Neural crest cell (in vitro differentiated cells): ENCODE data around the gene KCNMB2. TPM values are rescaled to one million over a fixed set of nuclear protein-coding genes. Genes with fewer than 3 reads are reported as not detected.

ENCODE experiments used
- DNase-seq: peaks from one replicate; pipeline ENCODE4 v3.0.0; 2021; ENCODE audit warnings: low read depth, mixed read lengths, low spot score
- H3K27ac Mint-ChIP-seq: one replicate; pipeline ENCODE4 v1.8.0; 2021; ENCODE audit warnings: mild to moderate bottlenecking, mixed read lengths; ENCODE audit not compliant: unreplicated experiment
- H3K27me3 Mint-ChIP-seq: 2 replicates; pipeline ENCODE4 v1.8.0; 2021; ENCODE audit warnings: low read depth, mild to moderate bottlenecking, mixed read lengths
- H3K36me3 Mint-ChIP-seq: 2 replicates; pipeline ENCODE4 v1.8.0; 2021; ENCODE audit warnings: low read depth, mild to moderate bottlenecking, mixed read lengths
- H3K4me1 Mint-ChIP-seq: 2 replicates; pipeline ENCODE4 v1.8.0; 2021; ENCODE audit warnings: mixed read lengths
- H3K4me3 Mint-ChIP-seq: one replicate; pipeline ENCODE4 v1.8.0; 2021; ENCODE audit warnings: mild to moderate bottlenecking, mixed read lengths
- H3K9me3 Mint-ChIP-seq: 2 replicates; pipeline ENCODE4 v1.8.0; 2021; ENCODE audit warnings: mixed read lengths
- CTCF ChIP-seq: fragments of 200-600 bp; sonication (generic); conservative IDR thresholded peaks from 2 replicates; pipeline ENCODE4 v1.5.0; 2021; ENCODE audit warnings: antibody characterized with exemption, mild to moderate bottlenecking
- total RNA-seq: library from RNA; stranded (reverse); gene quantifications from 2 replicates; pipeline ENCODE4 v1.2.1, GENCODE V29; 2021

KCNMB2 gene
- total RNA-seq, 1 donor from 2014 or later: 0.84 TPM

- no peak overlapping the region for H3K27ac Mint-ChIP-seq
- H3K27me3 Mint-ChIP-seq: no peaks in the 10 kb centered on the region
- H3K4me1 Mint-ChIP-seq: no peaks in the 10 kb centered on the region
- no peak for TF ChIP-seq CTCF
- no peaks in the 10 kb centered on the region for H3K36me3 Mint-ChIP-seq
- no peak for DNase-seq
- H3K4me3 Mint-ChIP-seq: no peak overlapping the region
- peaks cover 2% of the 10 kb centered on the region for H3K9me3 Mint-ChIP-seq
Observed at GRCh38 chr3:178507507-178508442, 28.5 kb upstream of the KCNMB2 start.

GRCh38 chr3:178508443-178508825 is 27.8 kb upstream of the KCNMB2 start:
- Mint-ChIP-seq H3K27ac (no peak overlapping the region), H3K4me3 (no peak overlapping the region), H3K9me3 (peaks cover 2% of the 10 kb centered on the region)

GRCh38 chr3:178510496-178510895 is 25.7 kb upstream of the KCNMB2 start:
- Mint-ChIP-seq H3K4me1 (no peaks in the 10 kb centered on the region), H3K9me3 (peaks cover 2% of the 10 kb centered on the region), H3K27me3 (no peaks in the 10 kb centered on the region), H3K36me3 (no peaks in the 10 kb centered on the region), H3K4me3 (no peak overlapping the region), H3K27ac (no peak overlapping the region)
- DNase-seq: no peak
- TF ChIP-seq CTCF: no peak

More at GRCh38 chr3:178508443-178508825, 27.8 kb upstream of the KCNMB2 start:
- H3K4me1 Mint-ChIP-seq: no peaks in the 10 kb centered on the region
- no peaks in the 10 kb centered on the region for H3K36me3 Mint-ChIP-seq
- no peak for TF ChIP-seq CTCF
- H3K27me3 Mint-ChIP-seq: no peaks in the 10 kb centered on the region
- no peak for DNase-seq

- Mint-ChIP-seq H3K36me3 (no peaks in the 10 kb centered on the region), H3K27me3 (no peaks in the 10 kb centered on the region), H3K4me3 (no peak overlapping the region), H3K27ac (no peak overlapping the region), H3K9me3 (peaks cover 2% of the 10 kb centered on the region), H3K4me1 (no peaks in the 10 kb centered on the region)
- TF ChIP-seq CTCF: no peak
- DNase-seq: no peak
Observed at GRCh38 chr3:178512647-178513046, 23.6 kb upstream of the KCNMB2 start.

GRCh38 chr3:178513546-178514380 is 22.5 kb upstream of the KCNMB2 start:
- Mint-ChIP-seq H3K4me1 (no peaks in the 10 kb centered on the region), H3K27ac (no peak overlapping the region), H3K4me3 (no peak overlapping the region)

More at GRCh38 chr3:178513546-178514380, 22.5 kb upstream of the KCNMB2 start:
- TF ChIP-seq CTCF: no peak
- peaks cover 2% of the 10 kb centered on the region for H3K9me3 Mint-ChIP-seq
- no peaks in the 10 kb centered on the region for H3K27me3 Mint-ChIP-seq
- DNase-seq: no peak
- no peaks in the 10 kb centered on the region for H3K36me3 Mint-ChIP-seq
